HFFc6 (cell line): ENCODE measurements around the gene STS. TPM values are rescaled to one million over a fixed set of nuclear protein-coding genes. Genes with fewer than 3 reads are reported as not detected.

Source experiments
- DNase-seq: peaks from one replicate; pipeline ENCODE4 v3.0.0-alpha.2; 2018
- H3K27ac Mint-ChIP-seq: 2 replicates; pipeline ENCODE4 v1.8.0; 2020; ENCODE audit warnings: mild to moderate bottlenecking, mixed read lengths
- H3K27me3 Mint-ChIP-seq: 2 replicates; pipeline ENCODE4 v1.8.0; 2021; ENCODE audit warnings: mild to moderate bottlenecking, moderate library complexity, mixed read lengths; ENCODE audit not compliant: insufficient read depth
- H3K36me3 Mint-ChIP-seq: 2 replicates; pipeline ENCODE4 v1.8.0; 2021; ENCODE audit warnings: low read depth, mixed read lengths
- H3K4me1 Mint-ChIP-seq: 2 replicates; pipeline ENCODE4 v1.8.0; 2020; ENCODE audit warnings: low read depth, mixed read lengths
- H3K4me3 Mint-ChIP-seq: 2 replicates; pipeline ENCODE4 v1.8.0; 2020; ENCODE audit warnings: mild to moderate bottlenecking, moderate library complexity, mixed read lengths
- H3K9me3 Mint-ChIP-seq: 2 replicates; pipeline ENCODE4 v1.8.0; 2020; ENCODE audit warnings: mild to moderate bottlenecking, mixed read lengths
- total RNA-seq, 6 experiments: library from RNA; stranded (reverse); fragmentation: NEBNext Ultra II Directional; extraction: Animal tissue kit (Norgen Biotek cat#: 25700); gene quantifications; 2 replicates in 1 of 6; 3 replicates in 5 of 6; pipeline ENCODE4 v1.2.3, GENCODE V29; 2021
- TF ChIP-seq, protein P1 (sequence below): fragments of 200-600 bp; sonication (generic); IDR thresholded peaks from 2 replicates; pipeline ENCODE4 v1.5.0; 2021; ENCODE audit warnings: antibody characterized with exemption, mild to moderate bottlenecking

Gene STS
- total RNA-seq, 6 experiments from 2014 or later = 11.3 to 15.2 (median 13.3) TPM

DNA sequence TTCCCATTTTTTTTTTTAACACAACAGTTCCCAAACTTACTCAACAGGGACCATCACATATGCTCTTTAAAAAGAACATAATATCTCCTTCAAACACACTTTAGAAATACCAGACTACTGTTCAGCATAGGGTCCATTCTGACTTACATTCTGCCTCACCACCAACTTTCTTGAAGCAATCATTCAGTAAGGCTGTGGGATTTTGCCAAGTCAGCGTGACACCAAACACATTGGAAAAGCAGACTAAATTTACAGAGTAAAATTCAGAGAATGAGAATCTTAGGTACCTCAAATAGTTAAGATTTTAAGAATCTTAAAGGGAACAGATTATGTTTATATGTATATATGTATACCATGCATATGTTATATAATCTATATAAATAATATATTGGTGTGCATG is 7.7 kb downstream of the STS start:
- Mint-ChIP-seq H3K27me3 (no peaks in the 10 kb centered on the region), H3K36me3 (no peaks in the 10 kb centered on the region), H3K27ac (no peak overlapping the region), H3K9me3 (no peaks in the 10 kb centered on the region), H3K4me1 (peaks cover 10% of the 10 kb centered on the region), H3K4me3 (no peak overlapping the region)
- TF ChIP-seq, protein P1, sequence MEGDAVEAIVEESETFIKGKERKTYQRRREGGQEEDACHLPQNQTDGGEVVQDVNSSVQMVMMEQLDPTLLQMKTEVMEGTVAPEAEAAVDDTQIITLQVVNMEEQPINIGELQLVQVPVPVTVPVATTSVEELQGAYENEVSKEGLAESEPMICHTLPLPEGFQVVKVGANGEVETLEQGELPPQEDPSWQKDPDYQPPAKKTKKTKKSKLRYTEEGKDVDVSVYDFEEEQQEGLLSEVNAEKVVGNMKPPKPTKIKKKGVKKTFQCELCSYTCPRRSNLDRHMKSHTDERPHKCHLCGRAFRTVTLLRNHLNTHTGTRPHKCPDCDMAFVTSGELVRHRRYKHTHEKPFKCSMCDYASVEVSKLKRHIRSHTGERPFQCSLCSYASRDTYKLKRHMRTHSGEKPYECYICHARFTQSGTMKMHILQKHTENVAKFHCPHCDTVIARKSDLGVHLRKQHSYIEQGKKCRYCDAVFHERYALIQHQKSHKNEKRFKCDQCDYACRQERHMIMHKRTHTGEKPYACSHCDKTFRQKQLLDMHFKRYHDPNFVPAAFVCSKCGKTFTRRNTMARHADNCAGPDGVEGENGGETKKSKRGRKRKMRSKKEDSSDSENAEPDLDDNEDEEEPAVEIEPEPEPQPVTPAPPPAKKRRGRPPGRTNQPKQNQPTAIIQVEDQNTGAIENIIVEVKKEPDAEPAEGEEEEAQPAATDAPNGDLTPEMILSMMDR = no peak
- DNase-seq = no peak

DNA sequence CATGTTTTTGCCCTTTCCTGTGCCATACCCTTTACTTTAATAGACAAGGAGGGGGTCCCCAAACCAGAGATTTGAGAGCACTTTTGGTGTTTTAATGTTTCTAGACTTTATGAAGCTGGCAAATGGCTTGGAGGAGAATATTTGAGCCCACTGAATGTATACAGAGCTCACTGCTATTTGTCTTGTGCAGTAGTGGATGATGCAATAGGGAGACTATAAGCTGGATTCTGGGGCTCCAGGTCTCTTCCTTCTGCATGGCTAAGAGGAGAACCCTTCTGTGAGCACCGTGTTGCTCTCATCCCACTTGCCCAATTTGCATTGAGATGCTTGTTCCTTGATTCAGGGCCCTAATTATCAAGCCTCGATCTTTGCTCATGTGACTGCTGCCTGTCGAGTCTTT is 9.4 kb downstream of the STS start:
- TF ChIP-seq, protein P1 = no peak
- Mint-ChIP-seq H3K4me1 (peaks cover 10% of the 10 kb centered on the region), H3K9me3 (no peaks in the 10 kb centered on the region), H3K27ac (no peak overlapping the region), H3K36me3 (no peaks in the 10 kb centered on the region), H3K27me3 (no peaks in the 10 kb centered on the region), H3K4me3 (no peak overlapping the region)
- DNase-seq = no peak

DNA sequence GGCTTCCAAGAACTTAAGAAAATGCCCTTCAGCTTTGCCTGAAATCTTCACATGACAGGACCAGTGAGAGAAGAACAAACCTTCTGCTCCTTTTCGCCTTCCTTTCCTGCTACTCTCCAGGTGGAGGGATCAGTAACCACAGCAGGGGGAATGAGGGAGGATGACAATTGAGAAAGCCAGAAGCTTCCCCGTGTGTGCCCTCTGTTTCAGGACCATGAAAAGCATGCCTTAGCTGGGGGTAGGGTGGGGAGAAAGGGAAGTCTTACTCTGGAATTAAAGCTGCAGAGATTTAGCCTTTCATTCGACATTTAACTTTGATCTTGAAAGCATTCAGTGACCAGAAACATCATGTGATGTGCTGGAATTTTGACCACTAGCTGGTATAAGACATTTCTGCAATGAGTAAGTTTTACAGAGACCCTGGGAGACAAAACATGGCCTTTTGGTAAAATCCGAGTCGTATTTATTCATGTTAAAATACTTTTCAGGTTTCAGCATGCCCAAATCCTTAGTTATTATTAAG is 11.0 kb downstream of the STS start:
- Mint-ChIP-seq H3K27me3 (no peaks in the 10 kb centered on the region), H3K4me1 (peaks cover 10% of the 10 kb centered on the region), H3K36me3 (no peaks in the 10 kb centered on the region), H3K27ac (no peak overlapping the region), H3K9me3 (no peaks in the 10 kb centered on the region), H3K4me3 (no peak overlapping the region)
- DNase-seq = no peak
- TF ChIP-seq, protein P1 = no peak

DNA sequence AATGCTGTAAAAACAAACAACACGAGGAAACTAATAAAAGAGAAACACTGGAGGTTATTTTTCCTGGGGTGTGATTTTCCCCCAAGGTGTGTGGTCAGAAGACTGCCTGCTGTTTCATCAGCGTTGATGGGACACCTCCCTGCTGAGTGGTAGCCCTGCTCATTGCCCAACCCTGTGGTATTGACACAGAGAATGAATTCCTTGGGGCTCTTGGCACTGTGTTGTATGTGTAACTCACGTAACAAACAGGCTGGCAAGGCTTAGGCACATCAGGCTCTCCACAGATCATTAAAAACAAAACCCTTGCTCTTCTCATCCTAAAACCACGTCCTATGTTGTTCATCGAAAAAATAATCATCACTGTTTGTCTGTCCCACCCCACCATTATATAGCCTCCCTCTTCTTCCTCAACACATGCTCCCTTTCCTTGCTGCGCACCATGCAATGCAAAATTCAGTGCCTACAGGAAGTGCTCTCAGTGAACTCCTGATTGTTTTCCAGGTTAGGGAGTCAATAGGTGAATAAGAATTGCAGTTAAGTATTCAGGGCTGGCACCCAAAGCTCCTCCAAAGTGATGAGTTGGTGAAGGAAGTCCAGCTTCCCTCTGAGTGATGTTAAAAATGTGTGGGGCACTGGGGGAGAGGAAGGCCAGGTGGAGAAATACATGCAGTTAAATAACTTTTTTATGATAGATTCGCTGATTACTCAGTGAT is 11.8 kb downstream of the STS start:
- Mint-ChIP-seq H3K27ac (no peak overlapping the region), H3K27me3 (no peaks in the 10 kb centered on the region)
- no peak for DNase-seq

DNA sequence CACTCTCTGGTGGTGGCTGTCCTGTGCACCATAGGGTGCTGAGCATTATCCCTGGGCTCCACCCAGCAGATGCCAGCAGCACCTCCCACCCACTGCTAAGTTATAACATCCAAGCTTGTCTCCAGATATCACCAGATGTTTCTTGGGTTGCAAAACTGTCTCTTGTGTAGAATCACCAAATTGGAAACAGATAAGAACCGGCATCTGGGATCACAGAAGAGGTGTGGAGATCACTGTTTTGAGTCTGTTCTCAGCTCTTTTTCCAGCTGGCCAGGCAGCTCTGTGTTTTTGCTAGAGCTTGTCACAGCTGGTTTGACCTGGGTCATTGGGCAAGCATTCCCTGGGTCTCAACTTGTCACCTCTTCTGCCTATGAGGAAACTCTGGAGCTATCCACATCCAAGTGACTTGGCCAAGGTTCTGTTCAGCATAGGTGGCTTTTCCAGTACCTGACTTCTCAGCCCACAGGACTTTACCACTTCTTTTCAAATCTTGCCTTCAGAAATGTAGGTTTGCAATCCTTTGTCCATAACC is 15.7 kb downstream of the STS start:
- no peak for DNase-seq
- H3K27me3 Mint-ChIP-seq = no peaks in the 10 kb centered on the region
- no peak overlapping the region for H3K27ac Mint-ChIP-seq
- no peaks in the 10 kb centered on the region for H3K36me3 Mint-ChIP-seq
- H3K4me1 Mint-ChIP-seq = peaks cover 10% of the 10 kb centered on the region
- no peak overlapping the region for H3K4me3 Mint-ChIP-seq
- TF ChIP-seq, protein P1 = no peak
- no peaks in the 10 kb centered on the region for H3K9me3 Mint-ChIP-seq

More for the DNA sequence above, 11.8 kb downstream of the STS start:
- no peaks in the 10 kb centered on the region for H3K9me3 Mint-ChIP-seq
- H3K4me1 Mint-ChIP-seq = peaks cover 10% of the 10 kb centered on the region
- TF ChIP-seq, protein P1 = no peak
- no peaks in the 10 kb centered on the region for H3K36me3 Mint-ChIP-seq
- no peak overlapping the region for H3K4me3 Mint-ChIP-seq
